ENCODE data around the gene ACVR1. TPM values are rescaled to one million over a fixed set of nuclear protein-coding genes. Genes with fewer than 3 reads are reported as not detected.

Gene ACVR1
- total and polyA plus RNA-seq, 9 of the 15 experiments (the other 6 are each of a cell fraction or from before 2014, with no cell fraction given): 3.8 to 14.3 (median 6.9) TPM

DNA sequence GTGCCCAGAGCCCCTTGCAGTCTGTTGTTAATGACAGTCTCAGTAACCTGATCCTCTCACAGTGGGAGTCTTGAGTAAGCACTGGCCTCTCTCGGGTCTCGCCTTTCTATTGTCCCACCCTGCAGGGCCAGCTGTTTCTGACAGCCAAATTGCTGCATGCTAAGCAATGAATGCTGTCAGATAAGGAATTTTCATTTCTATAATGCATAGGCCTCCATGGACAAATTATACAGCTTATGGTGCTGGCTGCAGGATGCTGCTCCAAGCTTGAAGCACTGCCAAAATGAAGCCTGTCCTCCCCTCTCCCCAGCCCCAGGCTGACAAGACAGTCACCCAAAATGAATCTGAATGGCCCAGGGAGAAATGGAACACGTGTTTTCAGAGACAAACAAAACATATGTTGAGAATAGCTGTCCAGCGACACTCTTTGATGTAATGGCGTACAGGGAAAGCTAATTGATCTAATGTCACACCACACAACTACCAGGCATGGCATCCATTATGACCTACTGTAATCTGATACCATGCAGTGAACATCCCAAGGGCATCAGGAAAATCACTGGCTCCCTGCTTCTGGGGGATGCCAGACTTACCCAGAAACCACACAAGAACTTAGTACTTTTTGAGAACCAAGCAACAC is 36.8 kb downstream of the ACVR1 start:
- Histone ChIP-seq H4K20me1 (replicated peaks; ENCODE audit: control insufficient read depth, insufficient read depth, low read length) (no peaks in the 10 kb centered on the region), H2AFZ (ENCODE audit: low read depth, low read length) (peak overlapping the region; percentile 84; the same call in 1 of the 2 replicates), H3K27me3 (ENCODE audit: control insufficient read depth in 2 of 2, insufficient read depth in 2 of 2, low read length in 2 of 2) (no peaks in the 10 kb centered on the region), H3K36me3 (ENCODE audit: control insufficient read depth, insufficient read depth, low read length) (no peaks in the 10 kb centered on the region; the same call in 2 of the 3 replicates), H3K79me2 (ENCODE audit: control insufficient read depth, insufficient read depth, low read length) (peaks cover 19% of the 10 kb centered on the region; the same call in 2 of the 3 replicates), H3K9me1 (ENCODE audit: control insufficient read depth, insufficient read depth, low read length) (no peaks in the 10 kb centered on the region), H3K9ac (ENCODE audit: insufficient read depth in 1 of 2, low read depth in 2 of 2, low read length in 2 of 2) (peak overlapping the region in 1 of 2 experiments; percentile 85; a peak in 3 of 4 replicates), H3K9me3 (replicated peaks; ENCODE audit: control insufficient read depth, insufficient read depth, low read depth, low read length) (no peaks in the 10 kb centered on the region), H3K27ac (ENCODE audit: extremely low read depth, low read depth, low read length) (peak overlapping the region; percentile 93), H3K4me2 (ENCODE audit: insufficient read depth, low read length) (peak overlapping the region; percentile 92), H3K4me3 (no peak overlapping the region), H3K4me1 (replicated peaks in 1 of 2; ENCODE audit: control insufficient read depth in 2 of 2, insufficient read depth in 2 of 2, low read length in 2 of 2) (peaks cover 14 to 50% of the 10 kb centered on the region in 2 experiments)
- no TSS peak for BruUV-seq (replicated peaks)
- WGBS (ENCODE audit: insufficient coverage, low coverage, missing lambda C conversion rate): 29% methylated on average over 5 of the region's 5 CpGs
- peak; percentile 36 to 79 (median 52) for DNase-seq (ENCODE audit: extremely low read depth in 1 of 4, low spot score in 3 of 4)
- CTCF ChIA-PET (ENCODE audit: low intra/inter-chr PET ratio): no interaction called here
- in situ Hi-C loops (cut with MboI): no loop called here
- intact Hi-C loops (cut with micrococcal nuclease): loop anchor here (5.0 kb wide), 1 partner anchor 168 kb away; no protein-coding TSS in a partner anchor
- peak; percentile 51 for FAIRE-seq
- peak; percentile 71 for ATAC-seq
- POLR2A ChIA-PET: interaction anchor here (0.6 to 2.5 kb wide), 8 partner anchors 9 to 256 kb away, joined by 3 to 10 read pairs (median 3); no protein-coding TSS in a partner anchor
- TF ChIP-seq CBX8 (IDR thresholded peaks at IDR 0.05; ENCODE audit: borderline replicate concordance, extremely low read depth, low read depth, low read length, poor library complexity, severe bottlenecking) (no peak), ELF2 (CRISPR knock-in tag; IDR thresholded peaks at IDR 0.05) (no peak), RBBP5 (IDR thresholded peaks at IDR 0.05; ENCODE audit: borderline replicate concordance, insufficient read depth, low read length, poor library complexity, severe bottlenecking) (peak; percentile 23)
- TF ChIP-seq, protein P1, sequence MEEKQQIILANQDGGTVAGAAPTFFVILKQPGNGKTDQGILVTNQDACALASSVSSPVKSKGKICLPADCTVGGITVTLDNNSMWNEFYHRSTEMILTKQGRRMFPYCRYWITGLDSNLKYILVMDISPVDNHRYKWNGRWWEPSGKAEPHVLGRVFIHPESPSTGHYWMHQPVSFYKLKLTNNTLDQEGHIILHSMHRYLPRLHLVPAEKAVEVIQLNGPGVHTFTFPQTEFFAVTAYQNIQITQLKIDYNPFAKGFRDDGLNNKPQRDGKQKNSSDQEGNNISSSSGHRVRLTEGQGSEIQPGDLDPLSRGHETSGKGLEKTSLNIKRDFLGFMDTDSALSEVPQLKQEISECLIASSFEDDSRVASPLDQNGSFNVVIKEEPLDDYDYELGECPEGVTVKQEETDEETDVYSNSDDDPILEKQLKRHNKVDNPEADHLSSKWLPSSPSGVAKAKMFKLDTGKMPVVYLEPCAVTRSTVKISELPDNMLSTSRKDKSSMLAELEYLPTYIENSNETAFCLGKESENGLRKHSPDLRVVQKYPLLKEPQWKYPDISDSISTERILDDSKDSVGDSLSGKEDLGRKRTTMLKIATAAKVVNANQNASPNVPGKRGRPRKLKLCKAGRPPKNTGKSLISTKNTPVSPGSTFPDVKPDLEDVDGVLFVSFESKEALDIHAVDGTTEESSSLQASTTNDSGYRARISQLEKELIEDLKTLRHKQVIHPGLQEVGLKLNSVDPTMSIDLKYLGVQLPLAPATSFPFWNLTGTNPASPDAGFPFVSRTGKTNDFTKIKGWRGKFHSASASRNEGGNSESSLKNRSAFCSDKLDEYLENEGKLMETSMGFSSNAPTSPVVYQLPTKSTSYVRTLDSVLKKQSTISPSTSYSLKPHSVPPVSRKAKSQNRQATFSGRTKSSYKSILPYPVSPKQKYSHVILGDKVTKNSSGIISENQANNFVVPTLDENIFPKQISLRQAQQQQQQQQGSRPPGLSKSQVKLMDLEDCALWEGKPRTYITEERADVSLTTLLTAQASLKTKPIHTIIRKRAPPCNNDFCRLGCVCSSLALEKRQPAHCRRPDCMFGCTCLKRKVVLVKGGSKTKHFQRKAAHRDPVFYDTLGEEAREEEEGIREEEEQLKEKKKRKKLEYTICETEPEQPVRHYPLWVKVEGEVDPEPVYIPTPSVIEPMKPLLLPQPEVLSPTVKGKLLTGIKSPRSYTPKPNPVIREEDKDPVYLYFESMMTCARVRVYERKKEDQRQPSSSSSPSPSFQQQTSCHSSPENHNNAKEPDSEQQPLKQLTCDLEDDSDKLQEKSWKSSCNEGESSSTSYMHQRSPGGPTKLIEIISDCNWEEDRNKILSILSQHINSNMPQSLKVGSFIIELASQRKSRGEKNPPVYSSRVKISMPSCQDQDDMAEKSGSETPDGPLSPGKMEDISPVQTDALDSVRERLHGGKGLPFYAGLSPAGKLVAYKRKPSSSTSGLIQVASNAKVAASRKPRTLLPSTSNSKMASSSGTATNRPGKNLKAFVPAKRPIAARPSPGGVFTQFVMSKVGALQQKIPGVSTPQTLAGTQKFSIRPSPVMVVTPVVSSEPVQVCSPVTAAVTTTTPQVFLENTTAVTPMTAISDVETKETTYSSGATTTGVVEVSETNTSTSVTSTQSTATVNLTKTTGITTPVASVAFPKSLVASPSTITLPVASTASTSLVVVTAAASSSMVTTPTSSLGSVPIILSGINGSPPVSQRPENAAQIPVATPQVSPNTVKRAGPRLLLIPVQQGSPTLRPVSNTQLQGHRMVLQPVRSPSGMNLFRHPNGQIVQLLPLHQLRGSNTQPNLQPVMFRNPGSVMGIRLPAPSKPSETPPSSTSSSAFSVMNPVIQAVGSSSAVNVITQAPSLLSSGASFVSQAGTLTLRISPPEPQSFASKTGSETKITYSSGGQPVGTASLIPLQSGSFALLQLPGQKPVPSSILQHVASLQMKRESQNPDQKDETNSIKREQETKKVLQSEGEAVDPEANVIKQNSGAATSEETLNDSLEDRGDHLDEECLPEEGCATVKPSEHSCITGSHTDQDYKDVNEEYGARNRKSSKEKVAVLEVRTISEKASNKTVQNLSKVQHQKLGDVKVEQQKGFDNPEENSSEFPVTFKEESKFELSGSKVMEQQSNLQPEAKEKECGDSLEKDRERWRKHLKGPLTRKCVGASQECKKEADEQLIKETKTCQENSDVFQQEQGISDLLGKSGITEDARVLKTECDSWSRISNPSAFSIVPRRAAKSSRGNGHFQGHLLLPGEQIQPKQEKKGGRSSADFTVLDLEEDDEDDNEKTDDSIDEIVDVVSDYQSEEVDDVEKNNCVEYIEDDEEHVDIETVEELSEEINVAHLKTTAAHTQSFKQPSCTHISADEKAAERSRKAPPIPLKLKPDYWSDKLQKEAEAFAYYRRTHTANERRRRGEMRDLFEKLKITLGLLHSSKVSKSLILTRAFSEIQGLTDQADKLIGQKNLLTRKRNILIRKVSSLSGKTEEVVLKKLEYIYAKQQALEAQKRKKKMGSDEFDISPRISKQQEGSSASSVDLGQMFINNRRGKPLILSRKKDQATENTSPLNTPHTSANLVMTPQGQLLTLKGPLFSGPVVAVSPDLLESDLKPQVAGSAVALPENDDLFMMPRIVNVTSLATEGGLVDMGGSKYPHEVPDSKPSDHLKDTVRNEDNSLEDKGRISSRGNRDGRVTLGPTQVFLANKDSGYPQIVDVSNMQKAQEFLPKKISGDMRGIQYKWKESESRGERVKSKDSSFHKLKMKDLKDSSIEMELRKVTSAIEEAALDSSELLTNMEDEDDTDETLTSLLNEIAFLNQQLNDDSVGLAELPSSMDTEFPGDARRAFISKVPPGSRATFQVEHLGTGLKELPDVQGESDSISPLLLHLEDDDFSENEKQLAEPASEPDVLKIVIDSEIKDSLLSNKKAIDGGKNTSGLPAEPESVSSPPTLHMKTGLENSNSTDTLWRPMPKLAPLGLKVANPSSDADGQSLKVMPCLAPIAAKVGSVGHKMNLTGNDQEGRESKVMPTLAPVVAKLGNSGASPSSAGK (IDR thresholded peaks at IDR 0.05): 0 out of 2 replicates have a peak, but pooled peaks have one; percentile 11

Measured in K562 (cell line).